HG02623 (cell line): ENCODE data around the gene TNFRSF25.
"Not testable (repeated sequence)": the region's sequence is repeated elsewhere in the genome, so short reads cannot be mapped to it uniquely, and the experiment has no call there.

Experiments used
- ATAC-seq: cut with Tn5 transposase; IDR thresholded peaks from one replicate; pipeline ENCODE4 v1.9.1; 2021; ENCODE audit warnings: moderate library complexity; ENCODE audit not compliant: unreplicated experiment

TNFRSF25 gene

GRCh38 chr1:6470132-6471085 lies 4.4 kb upstream of the TNFRSF25 start:
- ATAC-seq, result no peak

GRCh38 chr1:6468729-6469461 lies 2.9 kb upstream of the TNFRSF25 start:
- ATAC-seq, result no peak

- no peak for ATAC-seq
Measured at GRCh38 chr1:6467744-6468688, 2.0 kb upstream of the TNFRSF25 start.

- no peak for ATAC-seq
Measured at GRCh38 chr1:6467224-6467623, 1.3 kb upstream of the TNFRSF25 start.

GRCh38 chr1:6466751-6467150 lies 778 bp upstream of the TNFRSF25 start:
- no peak for ATAC-seq

GRCh38 chr1:6465461-6466005 lies 440 bp downstream of the TNFRSF25 start:
- no peak for ATAC-seq

GRCh38 chr1:6464915-6465314 lies 1.1 kb downstream of the TNFRSF25 start:
- no peak for ATAC-seq

GRCh38 chr1:6464514-6464836 lies 1.5 kb downstream of the TNFRSF25 start:
- ATAC-seq, result no peak

- ATAC-seq, result no peak
Measured at GRCh38 chr1:6463120-6463412, 2.9 kb downstream of the TNFRSF25 start.

GRCh38 chr1:6462412-6463119 lies 3.4 kb downstream of the TNFRSF25 start:
- no peak for ATAC-seq

GRCh38 chr1:6461538-6462411 lies 4.2 kb downstream of the TNFRSF25 start:
- ATAC-seq, result no peak

GRCh38 chr1:6461051-6461530 lies 4.9 kb downstream of the TNFRSF25 start:
- no peak for ATAC-seq

GRCh38 chr1:6460301-6461050 lies 5.5 kb downstream of the TNFRSF25 start:
- no peak for ATAC-seq

- no peak for ATAC-seq
Measured at GRCh38 chr1:6459850-6460265, 6.1 kb downstream of the TNFRSF25 start.

- ATAC-seq, result no peak
Measured at GRCh38 chr1:6456800-6457466, 9.0 kb downstream of the TNFRSF25 start.

GRCh38 chr1:6455752-6456520 lies 10.0 kb downstream of the TNFRSF25 start:
- ATAC-seq, result not testable (repeated sequence)
